Epithelial cell of esophagus (primary cell): ENCODE results near the gene ARID1B.

Experiments used
- DNase-seq: peaks from one replicate; pipeline ENCODE4 v3.0.0; 2010; ENCODE audit warnings: low read depth
- H3K4me3 ChIP-seq: 2 replicates; pipeline ENCODE4 v1.5.1; 2011; ENCODE audit warnings: mild to moderate bottlenecking, low read length, control low read depth
- TF ChIP-seq, protein P1 (sequence below): IDR thresholded peaks from 2 replicates; pipeline ENCODE4 v1.5.1; 2011; ENCODE audit warnings: low read depth, mild to moderate bottlenecking, low read length, control low read depth, inconsistent platforms; ENCODE audit not compliant: insufficient read depth; ENCODE audit errors: missing control alignments

The ARID1B gene

DNA sequence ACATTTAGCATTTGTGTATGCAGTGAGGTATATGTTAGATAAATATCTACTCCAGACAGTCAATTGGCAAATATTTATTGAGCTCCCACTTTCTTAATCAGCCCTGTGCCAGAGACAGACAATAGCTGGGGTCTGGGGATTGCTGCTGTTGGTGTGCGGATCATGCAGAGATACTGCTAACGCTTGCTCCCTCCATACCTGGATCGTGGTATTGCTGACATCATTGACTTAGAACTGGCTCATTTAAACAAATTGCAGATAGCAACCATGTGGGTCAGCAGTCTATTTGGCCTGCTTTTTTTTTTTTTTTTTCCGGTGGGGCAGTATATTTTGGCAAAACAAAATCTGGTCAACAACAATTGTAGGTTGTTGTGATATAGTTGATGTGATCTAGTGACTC, 9.5 kb downstream of the ARID1B start:
- H3K4me3 ChIP-seq = no peak overlapping the region
- DNase-seq = no peak
- TF ChIP-seq, protein P1, sequence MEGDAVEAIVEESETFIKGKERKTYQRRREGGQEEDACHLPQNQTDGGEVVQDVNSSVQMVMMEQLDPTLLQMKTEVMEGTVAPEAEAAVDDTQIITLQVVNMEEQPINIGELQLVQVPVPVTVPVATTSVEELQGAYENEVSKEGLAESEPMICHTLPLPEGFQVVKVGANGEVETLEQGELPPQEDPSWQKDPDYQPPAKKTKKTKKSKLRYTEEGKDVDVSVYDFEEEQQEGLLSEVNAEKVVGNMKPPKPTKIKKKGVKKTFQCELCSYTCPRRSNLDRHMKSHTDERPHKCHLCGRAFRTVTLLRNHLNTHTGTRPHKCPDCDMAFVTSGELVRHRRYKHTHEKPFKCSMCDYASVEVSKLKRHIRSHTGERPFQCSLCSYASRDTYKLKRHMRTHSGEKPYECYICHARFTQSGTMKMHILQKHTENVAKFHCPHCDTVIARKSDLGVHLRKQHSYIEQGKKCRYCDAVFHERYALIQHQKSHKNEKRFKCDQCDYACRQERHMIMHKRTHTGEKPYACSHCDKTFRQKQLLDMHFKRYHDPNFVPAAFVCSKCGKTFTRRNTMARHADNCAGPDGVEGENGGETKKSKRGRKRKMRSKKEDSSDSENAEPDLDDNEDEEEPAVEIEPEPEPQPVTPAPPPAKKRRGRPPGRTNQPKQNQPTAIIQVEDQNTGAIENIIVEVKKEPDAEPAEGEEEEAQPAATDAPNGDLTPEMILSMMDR = no peak

DNA sequence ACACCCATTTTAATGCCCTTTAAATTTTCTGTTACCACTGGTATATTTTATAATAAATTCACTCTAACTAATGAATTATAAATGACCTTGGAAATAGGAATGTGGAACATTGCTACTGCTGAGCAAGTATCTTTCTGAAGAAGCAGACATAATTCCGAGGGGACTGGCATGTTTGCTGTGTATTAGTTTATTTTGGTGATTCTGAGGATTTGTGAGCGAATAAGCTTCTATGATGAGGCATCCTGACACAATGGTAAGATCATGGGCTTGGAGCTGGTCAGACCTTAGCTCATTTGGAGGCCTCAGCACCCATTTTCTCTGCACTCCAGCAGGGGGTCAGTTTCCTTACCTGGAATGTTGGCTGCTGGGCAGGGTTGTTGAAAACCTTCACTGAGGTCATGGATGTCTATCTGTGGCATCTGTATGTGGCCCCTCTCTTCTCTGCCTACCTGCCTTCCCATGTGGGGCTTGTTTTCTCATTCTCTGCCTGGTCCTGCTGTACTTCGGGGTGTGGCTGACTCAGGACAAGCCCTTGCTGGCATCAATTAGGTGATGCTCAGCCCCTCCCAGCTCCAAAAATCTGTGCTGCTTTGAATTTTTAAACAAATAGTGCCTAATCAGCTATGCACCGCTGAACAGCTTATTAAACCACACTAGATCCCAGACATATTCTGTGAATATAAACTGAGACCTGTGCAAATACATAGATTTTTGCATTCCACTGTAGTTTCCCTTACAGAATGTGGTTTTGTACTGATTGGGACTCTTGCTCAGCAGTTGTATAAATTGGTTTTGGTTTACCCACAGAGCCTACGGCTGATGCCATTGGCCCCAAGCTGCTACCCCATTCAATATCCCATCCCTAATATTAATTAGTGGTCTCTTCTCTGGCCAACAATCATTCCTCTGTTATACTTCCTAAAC, 10.7 kb downstream of the ARID1B start:
- TF ChIP-seq, protein P1 = no peak

DNA sequence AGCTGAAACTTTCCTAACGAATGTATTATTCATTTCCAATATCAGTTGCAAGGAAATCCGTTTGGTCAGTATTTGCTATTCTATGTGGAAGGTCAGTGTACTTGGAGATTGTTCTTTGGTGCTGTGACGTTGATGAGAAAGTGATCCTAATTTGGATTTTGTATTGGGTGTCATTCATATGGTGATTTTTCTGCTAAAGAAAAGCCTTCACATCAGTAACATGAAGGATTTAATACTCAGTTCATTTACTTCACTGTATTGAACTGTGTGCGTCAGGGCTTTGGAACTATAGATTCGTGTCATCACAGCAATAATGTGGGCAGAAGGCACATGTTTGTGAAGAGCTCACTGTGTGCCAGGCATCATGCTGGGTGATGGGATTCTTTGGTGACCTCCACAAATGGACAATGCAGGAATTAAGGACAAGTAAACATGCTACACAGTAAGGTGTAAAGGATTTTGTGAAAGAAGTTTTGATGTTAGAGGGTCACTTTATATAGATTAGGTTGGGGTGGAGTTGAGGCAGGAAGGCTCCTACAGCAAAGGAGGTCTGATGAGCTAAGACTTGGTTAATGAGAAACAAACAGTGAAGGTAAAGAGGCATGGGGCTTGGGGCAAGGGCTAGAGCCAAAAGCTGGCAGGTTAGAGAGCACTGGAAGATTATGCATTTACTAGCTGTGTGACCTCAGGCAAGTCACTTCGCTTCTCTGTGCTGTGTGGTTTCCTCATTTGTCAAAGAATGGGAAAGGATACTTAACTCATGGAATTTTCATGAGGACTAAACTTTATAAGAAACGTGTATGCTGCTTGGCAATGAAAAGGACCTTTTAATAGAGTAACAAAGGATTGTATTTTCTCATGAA, 12.1 kb downstream of the ARID1B start:
- TF ChIP-seq, protein P1 = no peak
- H3K4me3 ChIP-seq = no peak overlapping the region
- DNase-seq = no peak

More for the DNA sequence above, 10.7 kb downstream of the ARID1B start:
- DNase-seq = no peak
- no peak overlapping the region for H3K4me3 ChIP-seq

DNA sequence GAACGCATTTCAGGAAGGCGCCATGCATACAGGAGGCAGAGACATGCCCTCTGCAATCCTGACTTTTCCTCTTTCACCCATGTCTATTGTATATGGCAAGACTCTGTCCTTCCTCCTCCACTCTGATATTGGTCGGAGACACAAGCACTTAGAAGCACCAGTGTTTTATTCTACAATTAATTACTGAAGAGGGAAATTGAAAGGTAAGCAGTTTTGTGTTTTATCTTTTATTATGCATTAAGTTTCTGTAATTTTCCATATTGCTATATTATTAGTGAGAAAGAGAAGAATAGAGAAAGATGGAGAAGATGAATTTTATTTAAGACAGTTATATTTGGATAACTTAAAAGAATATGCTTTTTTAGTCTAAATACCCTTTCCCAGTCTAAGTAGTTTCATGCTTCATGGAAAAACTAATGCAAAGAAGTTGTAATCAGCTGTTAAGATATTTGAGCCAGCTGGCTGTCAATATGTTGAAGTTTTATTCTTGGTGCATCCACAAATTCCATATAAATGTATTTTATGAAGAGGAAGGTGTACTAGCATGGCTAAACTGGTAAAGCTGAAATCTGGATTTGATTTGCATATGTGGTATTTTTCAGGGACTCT, 13.6 kb downstream of the ARID1B start:
- DNase-seq = no peak
- no peak overlapping the region for H3K4me3 ChIP-seq
- TF ChIP-seq, protein P1 = no peak

DNA sequence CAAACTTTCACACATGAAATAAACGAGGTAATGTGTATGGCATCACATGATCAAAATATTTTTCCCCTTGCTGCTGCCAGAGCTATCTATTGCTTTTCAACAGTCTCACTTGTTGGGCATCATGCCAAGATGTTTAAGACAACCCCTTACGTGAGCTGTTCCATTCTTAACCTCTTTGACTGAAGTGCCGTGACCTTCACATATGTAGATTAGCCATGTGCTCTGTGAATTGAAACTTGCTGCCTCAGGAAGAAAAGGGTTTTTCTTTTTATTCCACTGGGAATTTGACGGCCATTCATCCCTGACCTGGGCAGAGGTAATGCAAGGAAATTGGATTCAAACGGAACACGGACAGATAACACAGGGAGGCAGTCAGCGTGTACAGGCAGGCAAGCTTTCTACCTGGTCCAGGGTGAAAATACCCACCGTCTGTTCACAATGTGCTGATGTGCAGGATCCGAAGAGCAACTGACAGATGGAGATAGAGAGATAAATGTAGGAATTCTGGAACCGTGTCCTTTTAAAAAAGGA, 14.2 kb downstream of the ARID1B start:
- no peak overlapping the region for H3K4me3 ChIP-seq
- TF ChIP-seq, protein P1 = no peak
- peak; percentile 74 for DNase-seq

DNA sequence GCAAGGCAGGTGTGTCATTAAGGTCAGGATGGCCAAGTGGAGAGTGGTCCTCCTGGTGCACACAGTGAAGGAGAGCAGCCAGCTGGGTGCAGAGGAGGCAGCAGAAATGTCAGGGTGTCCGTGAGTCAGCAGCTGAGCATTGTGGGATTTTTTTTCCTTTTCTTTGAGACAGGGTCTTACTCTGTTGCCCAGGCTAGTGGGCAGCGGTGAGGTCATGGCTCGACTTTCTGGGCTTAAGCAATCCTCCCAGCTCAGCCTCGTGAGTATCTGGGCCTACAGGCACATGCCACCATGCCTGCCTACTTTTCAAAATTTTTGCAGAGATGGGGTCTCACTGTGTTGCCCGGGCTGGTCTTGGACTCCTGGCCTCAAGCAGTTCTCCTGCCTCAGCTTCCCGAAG, 16.0 kb downstream of the ARID1B start:
- no peak for DNase-seq
- no peak overlapping the region for H3K4me3 ChIP-seq
- TF ChIP-seq, protein P1 = no peak
